ENCODE measurements around the gene RAET1L.
"Not testable (repeated sequence)": the region's sequence is repeated elsewhere in the genome, so short reads cannot be mapped to it uniquely, and the experiment has no call there.

Gene RAET1L

GRCh38 chr6:150025201-150025917 is at the start of gene RAET1L:
Gene RAET1L (minus strand): TSS chr6:150025532. CDS start chr6:150025471, 61 bp downstream.
- DNase-seq = peak; percentile 70

- DNase-seq = no peak
These were observed 49.7 kb upstream of the RAET1L start for GRCh38 chr6:150075034-150075421.

GRCh38 chr6:150074396-150075033 is 49.2 kb upstream of the RAET1L start:
- not testable (repeated sequence) for DNase-seq

GRCh38 chr6:150072201-150072600 is 46.9 kb upstream of the RAET1L start:
- DNase-seq = no peak

- DNase-seq = no peak
These were observed 45.0 kb upstream of the RAET1L start for GRCh38 chr6:150070236-150070818.

GRCh38 chr6:150069706-150070105 is 44.4 kb upstream of the RAET1L start:
- no peak for DNase-seq

- DNase-seq = peak; percentile 92
These were observed 43.7 kb upstream of the RAET1L start, which contains the start of gene ULBP3 for GRCh38 chr6:150068720-150069648. Gene ULBP3 (minus strand): TSS chr6:150069121. CDS start chr6:150069066, 55 bp downstream.

GRCh38 chr6:150068151-150068550 is 42.8 kb upstream of the RAET1L start:
- DNase-seq = no peak

- DNase-seq = no peak
These were observed 39.8 kb upstream of the RAET1L start for GRCh38 chr6:150065083-150065482.

- no peak for DNase-seq
These were observed 38.3 kb upstream of the RAET1L start for GRCh38 chr6:150063640-150064039.

GRCh38 chr6:150059973-150060372 is 34.6 kb upstream of the RAET1L start:
- DNase-seq = not testable (repeated sequence)

- no peak for DNase-seq
These were observed 33.7 kb upstream of the RAET1L start for GRCh38 chr6:150058986-150059385.

- DNase-seq = no peak
These were observed 33.0 kb upstream of the RAET1L start for GRCh38 chr6:150058231-150058792.

- DNase-seq = no peak
These were observed 32.2 kb upstream of the RAET1L start for GRCh38 chr6:150057501-150057951.

- DNase-seq = no peak
These were observed 31.6 kb upstream of the RAET1L start for GRCh38 chr6:150056916-150057315.

GRCh38 chr6:150056156-150056555 is 30.8 kb upstream of the RAET1L start:
- no peak for DNase-seq

- DNase-seq = no peak
These were observed 29.8 kb upstream of the RAET1L start for GRCh38 chr6:150055131-150055530.

GRCh38 chr6:150053450-150053849 is 28.1 kb upstream of the RAET1L start:
- no peak for DNase-seq

- no peak for DNase-seq
These were observed 25.5 kb upstream of the RAET1L start for GRCh38 chr6:150050846-150051245.

GRCh38 chr6:150048099-150048498 is 22.8 kb upstream of the RAET1L start:
- DNase-seq = no peak

- DNase-seq = peak; percentile 20
These were observed 21.6 kb upstream of the RAET1L start for GRCh38 chr6:150046943-150047342.

GRCh38 chr6:150044621-150045145 is 19.4 kb upstream of the RAET1L start:
- no peak for DNase-seq
